Activated T-cell treated with anti-CD3 and anti-CD28 coated beads for 24 hours (primary cell): ENCODE data around the gene CLASP2.
"Not testable (repeated sequence)": the region's sequence is repeated elsewhere in the genome, so short reads cannot be mapped to it uniquely, and the experiment has no call there.

Experiments used
- DNase-seq: peaks from one replicate; pipeline ENCODE4 v3.0.0-alpha.2; 2020; ENCODE audit warnings: low read depth

The CLASP2 gene

DNA sequence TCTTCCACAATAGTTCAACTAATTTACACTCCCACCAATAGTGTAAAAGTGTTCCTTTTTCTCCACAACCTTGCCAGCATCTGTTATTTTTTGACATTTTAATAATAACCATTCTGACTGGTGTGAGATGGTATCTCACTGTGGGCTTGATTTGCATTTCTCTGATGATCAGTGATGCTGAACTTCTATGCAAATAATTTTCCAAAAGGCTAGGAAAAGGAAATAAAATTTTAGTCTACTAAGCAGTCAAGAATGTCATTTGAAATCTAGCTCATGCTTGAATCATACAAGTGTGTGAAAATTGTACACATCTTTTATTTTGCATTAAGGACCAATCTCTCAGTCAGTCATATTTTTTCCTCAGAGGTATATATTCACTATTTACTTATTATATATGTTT is 176.1 kb downstream of the CLASP2 start:
- DNase-seq, result no peak

DNA sequence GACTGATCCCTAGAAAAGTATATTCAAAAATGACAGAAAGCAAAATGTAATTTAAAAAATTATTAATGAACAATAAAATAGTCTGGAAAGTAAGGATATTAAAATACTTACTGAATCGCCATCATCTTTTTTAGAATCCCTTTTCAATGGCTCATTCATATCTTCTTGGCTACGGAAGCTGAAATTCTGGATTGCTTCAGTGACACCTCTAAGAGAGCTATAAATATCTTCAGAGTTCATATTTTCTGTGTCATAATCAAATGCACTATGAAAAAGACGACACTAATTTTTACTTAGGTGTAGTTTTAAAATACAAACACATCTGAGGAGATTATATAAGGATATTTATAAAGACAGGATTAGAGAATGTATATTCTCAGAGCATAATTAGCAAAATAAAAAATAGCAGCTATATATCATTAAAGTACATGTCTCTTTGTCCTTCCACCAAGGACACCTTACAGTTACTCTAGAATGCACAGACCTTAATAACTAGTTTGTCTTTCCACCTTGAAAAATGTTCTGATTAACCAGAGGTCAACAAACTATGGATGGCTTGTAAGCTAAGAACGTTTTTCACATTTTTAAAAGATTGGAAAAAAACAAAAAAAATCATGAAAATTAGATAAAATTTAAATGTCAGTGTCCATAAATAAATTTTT is 179.2 kb downstream of the CLASP2 start:
- DNase-seq, result no peak

DNA sequence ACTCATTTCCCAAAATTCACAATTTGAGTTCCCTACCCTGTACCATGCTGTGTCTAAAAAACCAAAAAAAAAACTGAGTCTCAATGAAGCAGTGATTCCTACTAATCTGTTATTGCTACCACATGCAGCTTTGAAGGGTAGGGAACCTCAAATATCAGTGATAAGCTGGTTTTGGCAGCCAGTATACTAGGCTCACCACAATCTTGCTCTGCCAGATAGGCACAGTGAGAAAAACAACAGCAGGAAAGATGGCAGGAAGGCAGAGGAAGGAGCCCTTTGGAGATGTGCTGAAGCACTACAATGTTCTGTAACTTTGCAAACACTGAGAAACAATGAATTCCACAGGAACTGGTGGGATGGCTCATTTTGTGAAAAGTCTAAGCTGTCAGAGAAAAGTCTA is 180.9 kb downstream of the CLASP2 start:
- DNase-seq, result no peak

DNA sequence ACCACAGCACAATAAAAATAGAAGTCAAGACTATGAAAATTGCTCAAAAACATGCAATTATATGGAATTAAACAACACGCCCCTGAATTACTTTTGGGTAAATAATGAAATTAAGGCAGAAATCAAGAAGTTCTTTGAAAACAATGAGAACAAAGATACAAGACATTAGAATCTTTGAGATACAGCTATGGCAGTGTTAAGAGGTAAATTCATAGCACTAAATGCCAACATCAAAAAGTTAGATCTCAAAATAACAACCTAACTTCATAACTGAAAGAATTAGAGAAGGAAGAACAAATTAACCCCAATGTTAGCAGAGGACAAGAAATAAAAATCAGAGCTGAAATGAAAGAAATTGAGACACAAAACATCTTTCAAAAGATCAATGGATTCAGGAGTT is 191.3 kb downstream of the CLASP2 start:
- no peak for DNase-seq

DNA sequence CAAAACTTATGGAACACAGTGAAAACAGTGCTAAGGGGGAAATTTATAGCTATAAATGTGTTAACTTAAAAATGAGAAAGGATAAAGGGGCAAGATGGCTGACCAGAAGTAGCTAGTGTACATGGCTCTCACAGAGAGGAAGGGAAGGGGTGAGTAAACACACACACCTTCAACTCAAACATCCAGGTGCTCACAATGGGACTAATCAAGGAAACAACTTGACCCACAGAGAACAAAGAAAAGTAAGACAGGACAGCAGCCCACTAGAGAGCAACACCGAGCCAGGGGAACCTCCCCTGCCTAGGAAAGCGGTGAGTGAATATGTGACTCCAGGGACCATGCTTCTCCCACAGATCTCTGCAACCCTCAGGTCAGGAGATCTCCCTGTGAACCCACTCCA is 192.8 kb downstream of the CLASP2 start:
- DNase-seq, result no peak

DNA sequence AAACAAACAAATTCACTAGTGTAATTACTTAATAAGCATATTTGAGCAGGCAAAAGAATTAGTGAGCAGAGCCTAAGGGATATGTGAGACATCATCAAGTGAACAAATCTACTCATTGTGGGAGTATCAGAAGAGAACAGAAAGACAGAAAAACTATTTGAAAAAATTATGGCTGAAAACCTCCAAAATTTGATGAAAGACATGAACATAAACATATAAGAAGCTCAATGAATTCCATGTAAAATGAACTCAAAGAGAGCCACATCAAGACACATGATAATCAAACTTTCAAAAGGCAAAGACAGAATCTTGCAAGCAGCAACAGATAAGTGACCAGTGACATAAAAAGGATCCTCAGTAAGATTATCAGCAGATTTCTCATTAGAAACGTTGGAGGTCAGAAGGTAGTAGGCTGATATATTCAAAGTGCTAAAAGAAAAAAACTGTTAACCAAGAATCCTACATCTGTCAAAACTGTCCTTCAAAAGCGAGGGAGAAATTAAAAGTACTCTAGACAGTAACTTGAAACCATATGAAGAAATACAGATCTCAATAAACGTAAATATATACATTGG is 194.9 kb downstream of the CLASP2 start:
- no peak for DNase-seq

DNA sequence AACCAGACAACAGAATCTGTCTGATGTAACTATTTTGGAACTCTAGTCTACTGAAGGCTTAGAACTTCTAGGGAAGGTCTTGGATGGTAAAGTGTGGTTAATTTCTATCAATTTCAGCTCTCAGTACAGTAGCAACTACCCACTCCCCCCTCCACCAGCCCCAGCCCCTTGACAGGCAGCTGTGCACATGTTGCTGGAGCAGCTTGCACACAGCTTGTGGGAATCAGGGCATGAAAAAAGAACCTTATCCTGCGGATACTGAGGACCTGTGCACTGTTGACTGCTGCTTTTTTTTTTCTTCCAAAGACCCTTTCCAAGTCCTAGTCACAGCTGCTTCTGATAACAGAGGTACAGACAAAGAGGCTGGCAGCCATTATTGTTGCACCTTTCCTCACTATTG is 196.3 kb downstream of the CLASP2 start:
- DNase-seq, result no peak

DNA sequence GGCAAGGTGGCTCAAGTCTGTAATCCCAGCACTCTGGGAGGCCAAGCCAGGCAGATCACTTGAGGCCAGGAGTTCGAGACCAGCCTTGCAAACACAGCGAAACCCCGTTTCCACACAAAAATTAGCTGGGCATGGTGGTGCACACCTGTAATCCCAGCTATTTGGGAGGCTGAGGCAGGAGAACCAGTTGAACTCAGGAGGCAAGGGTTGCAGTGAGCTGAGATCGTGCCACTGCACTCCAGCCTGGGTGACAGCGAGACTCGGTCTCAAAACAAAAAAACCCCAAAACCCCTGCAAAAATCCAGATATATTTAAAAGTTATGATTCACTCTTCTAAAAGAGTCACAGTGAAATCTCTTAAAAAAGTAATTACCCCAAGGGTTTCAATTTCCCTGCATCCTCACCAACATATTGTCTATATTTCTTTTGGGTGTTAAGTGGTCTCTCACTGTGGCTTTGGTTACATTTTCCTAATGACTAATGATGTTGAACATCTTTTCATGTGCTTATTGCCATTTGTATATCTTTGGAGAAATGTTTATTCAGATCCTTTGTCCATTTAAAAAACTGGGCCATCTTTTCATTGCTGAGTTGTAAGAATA is 204.7 kb downstream of the CLASP2 start:
- no peak for DNase-seq

DNA sequence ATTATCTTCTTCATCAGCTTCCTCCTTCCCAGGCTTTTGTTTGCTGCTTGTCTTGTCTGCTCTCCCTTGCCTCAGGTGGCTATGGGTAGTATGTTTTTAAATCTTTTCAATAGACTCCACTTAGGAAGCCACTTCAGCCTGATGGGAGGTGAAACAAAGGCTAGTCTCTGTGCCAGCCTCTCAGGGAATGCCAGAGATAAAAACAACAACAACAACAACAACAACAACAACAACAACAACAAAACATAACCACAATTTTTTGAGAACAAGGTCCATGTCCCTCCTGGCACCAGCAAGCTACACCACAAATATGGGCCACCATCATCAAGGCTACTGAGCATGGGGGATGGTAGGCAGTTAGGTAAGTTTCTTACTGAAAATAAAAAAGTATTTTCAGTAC is 213.0 kb downstream of the CLASP2 start:
- DNase-seq, result no peak

DNA sequence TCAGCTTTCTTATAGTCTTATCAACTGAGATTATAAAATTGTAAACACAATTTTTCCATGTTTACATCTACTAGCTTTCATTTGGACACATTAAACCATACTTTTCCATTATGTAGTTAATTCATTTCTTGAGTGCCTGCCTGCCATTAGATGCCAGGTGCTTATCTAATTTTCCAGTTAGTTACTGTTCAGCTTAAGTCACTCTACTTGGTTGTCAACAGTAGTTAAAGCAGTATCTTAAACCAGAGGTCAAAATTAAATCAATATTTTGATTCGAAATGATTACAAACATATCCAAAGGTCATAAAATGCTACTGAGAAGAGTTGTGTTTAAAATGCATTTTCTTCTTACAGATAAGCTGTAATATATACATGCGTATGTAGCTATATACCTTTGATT is 221.6 kb downstream of the CLASP2 start:
- DNase-seq, result no peak

DNA sequence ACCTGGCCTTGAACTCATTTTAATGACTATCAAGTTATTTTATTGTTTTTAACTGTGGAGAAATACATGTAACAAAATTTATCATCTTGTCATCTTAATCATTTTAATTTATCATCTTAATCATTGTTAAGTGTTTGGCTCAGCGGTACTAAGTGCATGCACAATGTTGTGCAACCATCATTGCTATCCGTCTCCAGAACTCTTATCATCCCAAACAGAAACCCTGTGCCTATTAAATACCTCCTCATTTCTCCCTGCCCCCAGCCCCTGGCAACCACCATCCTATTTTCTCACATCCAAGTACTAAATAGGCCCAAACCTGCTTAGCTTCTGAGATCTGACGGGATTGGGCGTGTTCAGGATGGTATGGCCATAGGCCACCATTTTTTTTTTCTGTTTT is 226.3 kb downstream of the CLASP2 start:
- DNase-seq, result no peak

DNA sequence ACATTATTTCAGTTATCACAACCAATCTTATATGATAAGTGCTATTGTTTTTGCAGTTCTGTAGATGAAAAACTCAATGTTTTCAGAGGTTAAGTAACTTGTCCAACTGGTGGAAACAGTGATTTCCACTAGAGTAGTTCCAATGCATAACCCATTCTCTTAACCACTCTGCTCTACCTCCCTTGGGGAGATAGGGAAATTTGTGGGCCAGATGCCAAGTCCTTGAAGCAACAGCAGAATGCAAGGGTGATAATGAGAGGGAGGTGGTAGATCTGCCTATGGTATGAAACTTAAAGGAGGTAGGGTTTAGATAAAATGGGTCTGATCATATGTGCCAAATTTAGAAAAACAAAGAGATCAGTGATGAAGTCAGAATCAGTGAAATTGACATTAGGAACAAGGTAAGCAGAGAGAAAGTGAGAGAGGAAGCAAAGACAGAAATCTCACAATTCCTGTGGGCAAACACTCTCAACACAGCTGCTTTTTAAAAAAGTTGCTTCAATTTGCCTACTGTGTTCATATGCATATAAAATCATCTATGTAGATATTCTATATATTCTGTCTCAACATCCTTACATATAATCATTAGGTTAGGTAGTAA is 227.3 kb downstream of the CLASP2 start:
- DNase-seq, result no peak

DNA sequence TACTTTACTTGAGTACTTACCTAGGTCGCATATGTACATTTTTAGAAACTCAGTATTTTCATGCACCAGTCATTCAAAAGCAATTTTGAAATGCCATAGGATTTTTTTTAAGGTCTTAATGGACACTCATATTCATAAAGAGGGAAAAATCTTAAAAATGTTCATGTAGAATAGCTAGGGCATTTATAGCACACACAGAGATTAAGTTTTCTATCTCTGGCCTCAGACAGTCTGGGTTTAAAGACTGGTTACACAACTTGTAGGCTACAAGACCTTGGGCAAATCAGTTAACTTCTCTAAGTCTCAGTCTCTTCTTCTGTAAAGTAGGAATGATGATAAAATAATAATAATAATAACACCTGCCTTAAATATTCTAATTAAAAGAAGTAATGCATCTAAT is 229.4 kb downstream of the CLASP2 start:
- DNase-seq, result no peak

DNA sequence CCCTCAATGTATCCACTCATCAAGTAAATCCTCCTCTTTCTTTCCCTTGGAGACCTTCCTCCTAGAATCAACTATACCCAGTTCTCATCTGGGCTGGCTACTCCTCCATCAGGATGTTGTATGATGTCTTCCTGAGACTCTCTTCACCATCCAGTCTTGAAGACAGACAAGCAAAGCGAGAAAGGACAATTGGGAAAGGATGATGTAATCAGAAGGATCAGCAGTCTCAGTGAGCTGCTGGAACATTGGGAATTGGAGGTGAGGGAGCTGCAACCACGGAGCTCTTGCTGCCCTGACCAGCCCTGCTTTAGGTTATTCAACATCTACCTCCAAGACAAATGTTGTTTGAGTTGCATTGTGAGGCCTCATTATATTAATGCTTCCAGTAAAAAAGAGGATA is 229.8 kb downstream of the CLASP2 start:
- DNase-seq, result no peak

DNA sequence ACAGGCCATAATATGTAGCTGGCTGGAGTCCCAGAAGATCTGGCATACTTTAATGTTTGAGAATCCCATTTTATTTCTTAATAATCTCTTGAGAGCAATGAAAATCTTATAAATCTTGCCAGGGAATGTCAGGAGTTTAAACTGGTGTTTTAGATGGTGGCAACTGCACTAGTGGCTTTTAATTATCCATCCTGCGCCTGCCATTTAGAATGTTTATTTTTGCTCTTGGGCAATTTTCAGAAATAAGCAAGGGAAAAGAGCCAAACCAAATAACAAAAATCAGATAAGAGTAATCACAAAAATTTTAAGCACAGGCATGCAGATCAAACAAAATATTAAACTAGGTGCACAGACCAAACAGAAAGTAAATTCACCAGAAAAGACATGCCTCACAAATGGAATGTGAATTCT is 235.9 kb downstream of the CLASP2 start:
- DNase-seq, result no peak

DNA sequence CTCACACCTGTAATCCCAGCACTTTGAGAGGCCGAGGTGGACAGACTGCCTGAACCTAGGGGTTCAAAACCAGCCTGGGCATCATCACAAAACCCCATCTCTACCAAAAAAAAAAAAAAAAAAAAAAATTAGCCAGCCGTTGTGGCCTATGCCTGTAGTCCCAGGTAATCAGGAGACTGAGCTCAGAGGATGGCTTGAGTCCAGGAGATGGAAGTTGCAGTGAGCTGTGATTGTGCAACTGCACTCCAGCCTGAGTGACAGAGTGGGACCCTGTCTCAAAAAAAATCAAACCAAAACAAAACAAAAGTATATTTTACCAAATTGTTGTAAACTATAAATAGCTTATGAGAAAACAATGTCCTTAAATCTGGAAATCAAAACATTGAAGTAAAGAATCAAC is 243.2 kb downstream of the CLASP2 start:
- no peak for DNase-seq

DNA sequence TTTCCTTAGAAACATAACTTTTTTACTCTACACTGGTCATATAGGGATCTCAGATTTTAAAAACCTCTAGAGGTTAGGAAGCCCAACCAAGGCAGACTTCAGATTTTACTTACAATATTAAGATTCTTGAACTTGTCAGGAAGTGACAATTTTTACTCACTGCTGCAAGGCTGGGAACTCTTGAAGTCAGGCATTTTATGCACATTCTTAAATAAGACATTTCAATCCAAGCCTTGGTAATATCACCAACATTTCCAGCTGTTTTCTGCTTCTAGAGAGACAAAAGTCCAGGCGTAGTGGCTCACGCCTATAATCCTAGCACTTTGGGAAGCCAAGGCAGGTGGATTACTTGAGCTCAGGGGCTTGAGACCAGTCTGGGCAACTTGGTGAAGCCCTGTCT is 244.2 kb downstream of the CLASP2 start:
- DNase-seq, result no peak

DNA sequence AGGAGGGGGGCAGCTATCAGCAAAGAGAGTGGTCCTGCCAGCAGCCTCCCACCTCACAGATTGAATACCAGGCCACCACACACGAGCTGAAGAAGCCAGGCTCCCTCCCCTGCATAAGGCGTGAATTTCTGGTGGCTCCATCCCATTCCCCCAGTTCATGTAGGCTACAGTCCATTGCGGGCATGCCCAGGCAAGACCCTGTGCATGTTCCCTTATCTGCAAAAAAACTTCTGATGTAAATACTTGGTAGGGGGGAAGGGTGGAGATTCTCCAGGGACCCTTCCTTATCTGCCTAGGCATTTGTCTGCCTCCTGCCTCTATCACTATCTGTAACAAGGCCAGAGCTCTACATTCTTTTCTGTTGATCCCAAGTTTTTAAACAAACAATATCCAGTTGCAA is 250.3 kb downstream of the CLASP2 start:
- no peak for DNase-seq

DNA sequence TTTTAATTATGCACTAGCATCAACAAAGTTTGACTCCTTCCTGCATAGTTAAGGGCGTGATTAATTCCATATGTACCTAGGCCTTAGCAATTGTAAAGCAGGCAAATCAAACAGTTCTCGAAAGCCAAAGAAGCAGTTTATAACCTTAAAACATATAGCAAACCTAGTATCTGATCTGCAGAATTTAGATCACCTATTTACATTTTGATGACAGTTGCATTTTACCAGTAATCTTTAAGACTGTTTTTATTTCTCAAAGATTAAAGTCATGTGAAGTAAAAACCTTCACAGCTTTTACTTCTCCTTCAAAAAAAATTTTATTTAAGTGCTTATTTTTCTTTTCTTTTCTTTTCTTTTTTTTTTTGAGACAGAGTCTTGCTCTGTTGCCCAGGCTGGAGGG is 257.0 kb downstream of the CLASP2 start:
- no peak for DNase-seq

DNA sequence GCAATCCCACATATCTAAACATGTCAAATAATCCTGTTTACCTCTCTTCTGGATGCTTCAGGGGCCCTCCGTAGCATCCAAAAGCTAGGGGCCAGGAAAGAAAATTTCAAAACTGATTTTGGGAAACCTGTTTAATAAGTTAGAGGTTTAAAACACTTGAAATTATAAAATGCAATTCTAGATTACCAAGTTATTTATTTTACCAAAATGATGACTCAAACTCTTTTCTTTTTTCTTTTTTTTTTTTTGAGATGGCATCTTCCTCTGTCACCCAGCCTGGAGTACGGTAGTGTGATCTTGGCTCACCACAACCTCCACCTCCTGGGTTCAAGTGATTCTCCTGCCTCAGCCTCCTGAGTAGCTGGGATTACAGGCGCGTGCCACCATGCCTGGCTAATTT is 258.5 kb downstream of the CLASP2 start:
- DNase-seq, result not testable (repeated sequence)

DNA sequence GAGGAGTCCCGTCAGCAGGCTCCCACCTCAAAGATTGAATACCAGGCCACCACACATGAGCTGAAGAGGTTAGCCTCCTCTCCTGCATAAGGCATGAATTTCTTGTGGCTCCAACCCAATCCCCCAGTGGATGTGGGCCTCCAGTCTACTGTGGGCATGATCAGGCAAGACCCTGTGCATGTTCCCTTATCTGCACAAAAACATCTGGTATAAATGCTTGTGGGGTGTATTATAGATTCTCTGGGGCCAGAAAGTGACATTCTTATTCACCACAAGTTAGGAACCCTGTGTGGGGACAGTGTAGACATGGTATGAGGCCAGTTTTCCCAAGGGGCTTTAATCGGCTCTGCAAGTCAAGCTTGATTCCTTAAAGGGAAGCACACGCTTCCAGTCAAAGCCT is 259.6 kb downstream of the CLASP2 start:
- DNase-seq, result no peak

DNA sequence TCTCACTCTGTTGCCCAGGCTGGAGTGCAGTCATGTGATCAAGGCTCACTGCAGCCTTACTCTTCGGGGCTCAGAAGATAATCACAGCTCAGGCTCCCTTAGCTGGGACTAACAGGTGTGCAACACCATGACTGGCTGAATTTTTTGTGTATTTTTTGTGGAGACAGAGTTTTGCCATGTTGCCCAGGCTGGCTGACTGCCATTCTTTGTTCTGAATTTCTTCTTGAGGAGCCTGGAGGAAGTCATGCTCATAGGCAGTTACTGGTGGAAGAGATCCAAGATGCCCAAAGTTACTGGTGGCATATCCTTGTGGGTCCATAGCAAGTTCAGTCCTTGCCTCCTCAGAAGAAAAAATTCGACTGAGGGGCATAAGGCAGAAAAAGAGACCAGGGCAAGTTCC is 261.3 kb downstream of the CLASP2 start:
- no peak for DNase-seq

DNA sequence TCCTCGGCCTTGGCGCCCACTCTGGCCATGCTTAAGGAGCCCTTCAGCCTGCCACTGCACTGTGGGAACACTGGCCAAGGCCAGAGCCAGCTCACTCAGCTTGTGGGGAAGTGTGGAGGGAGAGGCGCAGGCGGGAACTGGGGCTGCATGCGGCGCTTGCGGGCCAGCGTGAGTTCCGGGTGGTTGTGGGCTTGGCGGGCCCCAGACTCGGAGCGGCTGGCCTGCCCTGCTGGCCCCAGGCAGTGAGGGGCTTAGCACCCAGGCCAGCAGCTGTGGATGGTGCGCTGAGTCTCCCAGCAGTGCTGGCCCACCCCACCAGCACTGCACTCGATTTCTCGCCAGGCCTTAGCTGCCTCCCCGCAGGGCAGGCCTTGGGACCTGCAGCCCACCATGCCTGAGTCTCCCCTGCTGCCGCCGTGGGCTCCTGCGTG is 264.7 kb downstream of the CLASP2 start:
- DNase-seq, result no peak

DNA sequence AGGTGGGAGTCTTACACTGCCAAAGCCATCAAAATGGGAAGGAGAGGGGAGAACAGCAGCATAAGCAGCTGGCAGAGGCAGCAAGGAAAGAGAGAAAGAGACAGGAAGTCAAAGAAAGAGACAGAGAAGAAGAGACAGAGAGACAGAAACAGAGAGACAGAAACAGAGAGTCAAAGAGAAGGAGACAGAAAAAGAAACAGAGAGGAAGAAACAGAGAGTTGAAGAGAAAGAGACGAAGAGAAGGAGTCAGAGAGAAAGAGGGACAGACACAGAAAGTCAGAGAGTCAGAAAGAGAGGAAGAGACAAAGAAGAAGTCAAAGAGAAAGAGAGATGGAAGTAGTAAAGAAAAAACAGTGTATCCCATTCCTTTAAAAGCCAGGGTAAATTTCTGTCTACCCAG is 266.1 kb downstream of the CLASP2 start:
- not testable (repeated sequence) for DNase-seq
